Effector memory CD4-positive, alpha-beta T cell (primary cell): ENCODE measurements around the gene KLHL28.
A peak's percentile ranks its signal among the peaks of the same experiment; 100 is the strongest.

ENCODE experiments used
- DNase-seq, 3 donors: peaks; one replicate each; pipeline ENCODE4 v3.0.0-alpha.2; 2020
- H3K27ac ChIP-seq: 2 replicates; pipeline ENCODE4 v1.7.0; 2013; ENCODE audit warnings: mild to moderate bottlenecking, low read length, moderate library complexity; ENCODE audit not compliant: insufficient read depth, poor library complexity, severe bottlenecking
- H3K27me3 ChIP-seq: replicated peaks from 2 replicates; pipeline ENCODE4 v1.7.0; 2013; ENCODE audit warnings: mild to moderate bottlenecking, low read length; ENCODE audit not compliant: insufficient read depth, control insufficient read depth, poor library complexity, severe bottlenecking
- H3K36me3 ChIP-seq: 2 replicates; pipeline ENCODE4 v1.7.0; 2013; ENCODE audit warnings: mild to moderate bottlenecking, low read length, moderate library complexity; ENCODE audit not compliant: control insufficient read depth, insufficient read depth
- H3K4me1 ChIP-seq: 2 replicates; pipeline ENCODE4 v1.7.0; 2013; ENCODE audit warnings: low read length, mild to moderate bottlenecking; ENCODE audit not compliant: control insufficient read depth, insufficient read depth, poor library complexity, severe bottlenecking
- H3K4me3 ChIP-seq: 2 replicates; pipeline ENCODE4 v1.7.0; 2013; ENCODE audit warnings: low read length, low read depth, mild to moderate bottlenecking; ENCODE audit not compliant: insufficient read depth, poor library complexity, severe bottlenecking
- H3K9me3 ChIP-seq: 2 replicates; pipeline ENCODE4 v1.7.0; 2013; ENCODE audit warnings: mild to moderate bottlenecking, low read length, moderate library complexity; ENCODE audit not compliant: control insufficient read depth

Gene KLHL28

DNA sequence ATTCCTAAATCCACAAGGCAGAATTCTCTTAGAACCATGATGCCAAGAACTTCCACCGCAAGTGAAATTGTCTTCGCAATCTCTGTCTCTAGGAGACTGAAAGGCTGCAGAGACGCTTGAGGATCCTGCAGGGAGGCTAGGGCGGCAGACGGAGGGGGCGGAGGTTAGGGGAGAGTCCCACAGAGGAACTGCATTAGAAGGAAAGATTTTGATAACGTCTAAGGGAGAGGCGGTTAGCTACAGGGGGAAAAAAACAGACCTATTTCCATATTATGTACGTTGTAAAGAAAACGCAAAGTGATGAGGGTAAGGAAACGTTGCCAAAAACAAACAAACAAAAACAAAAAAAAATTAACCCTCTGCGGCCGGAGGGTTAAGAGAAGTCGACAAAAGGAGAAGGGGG is 595 bp downstream of the KLHL28 start:
- no peaks in the 10 kb centered on the region for H3K27me3 ChIP-seq
- DNase-seq: peak; percentile 36 to 52 (median 49)
- peak overlapping the region; percentile 86 for H3K27ac ChIP-seq
- H3K9me3 ChIP-seq: no peaks in the 10 kb centered on the region
- peaks cover 8% of the 10 kb centered on the region for H3K4me1 ChIP-seq
- no peaks in the 10 kb centered on the region for H3K36me3 ChIP-seq
- peak overlapping the region; percentile 59 for H3K4me3 ChIP-seq

- Histone ChIP-seq H3K36me3 (no peaks in the 10 kb centered on the region), H3K4me3 (peak overlapping the region; percentile 59), H3K4me1 (peaks cover 8% of the 10 kb centered on the region), H3K27ac (peak overlapping the region; percentile 86), H3K27me3 (no peaks in the 10 kb centered on the region), H3K9me3 (no peaks in the 10 kb centered on the region)
- DNase-seq: no peak
Observed at GRCh38 chr14:44960646-44961045, 1.1 kb downstream of the KLHL28 start.

- no peaks in the 10 kb centered on the region for H3K9me3 ChIP-seq
- no peaks in the 10 kb centered on the region for H3K36me3 ChIP-seq
- H3K27ac ChIP-seq: no peak overlapping the region
- no peaks in the 10 kb centered on the region for H3K27me3 ChIP-seq
- peaks cover 8% of the 10 kb centered on the region for H3K4me1 ChIP-seq
- peak overlapping the region; percentile 59 for H3K4me3 ChIP-seq
- no peak for DNase-seq
Observed at GRCh38 chr14:44960146-44960545, 1.6 kb downstream of the KLHL28 start.

DNA sequence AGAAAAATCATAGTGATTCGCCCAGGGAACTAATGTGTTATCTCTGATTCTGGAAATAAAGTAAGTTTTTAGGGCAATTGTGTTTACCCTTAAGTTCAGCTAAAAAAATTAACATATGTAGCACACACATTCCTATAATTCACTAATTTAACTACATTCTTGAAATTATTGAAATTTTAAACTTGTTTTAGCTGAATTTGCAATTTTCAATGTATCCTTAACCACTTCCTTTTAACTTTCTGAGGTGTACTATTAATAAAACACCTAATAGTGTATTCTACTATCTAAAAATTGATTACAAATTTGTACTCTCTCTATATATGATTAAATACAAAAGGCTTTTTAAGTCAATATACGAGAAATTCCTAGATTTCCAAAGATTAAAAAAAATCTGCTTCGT is 2.2 kb downstream of the KLHL28 start:
- H3K9me3 ChIP-seq: no peaks in the 10 kb centered on the region
- H3K4me1 ChIP-seq: peaks cover 8% of the 10 kb centered on the region
- DNase-seq: no peak
- H3K27me3 ChIP-seq: no peaks in the 10 kb centered on the region
- no peak overlapping the region for H3K27ac ChIP-seq
- no peak overlapping the region for H3K4me3 ChIP-seq
- H3K36me3 ChIP-seq: no peaks in the 10 kb centered on the region

DNA sequence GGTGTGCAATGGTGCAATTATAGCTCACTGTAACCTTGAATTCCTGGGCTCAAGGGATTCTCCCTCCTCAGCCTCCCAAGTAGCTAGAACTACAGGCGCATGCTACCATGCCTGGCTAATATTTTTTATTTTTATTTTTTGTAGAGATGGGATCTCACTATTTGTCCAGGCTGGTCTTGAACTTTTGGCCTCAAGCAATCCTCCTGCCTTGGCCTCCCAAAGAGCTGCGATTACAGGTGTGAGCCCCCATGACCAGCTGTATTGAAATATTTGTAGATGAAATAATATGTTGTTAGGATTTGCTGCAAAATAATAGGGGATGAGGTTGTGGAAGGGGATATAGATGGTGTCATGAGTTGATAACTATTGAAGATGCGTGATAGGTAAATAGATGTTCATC is 4.9 kb downstream of the KLHL28 start:
- DNase-seq: no peak
- H3K4me1 ChIP-seq: peaks cover 8% of the 10 kb centered on the region
- H3K4me3 ChIP-seq: no peak overlapping the region
- no peak overlapping the region for H3K27ac ChIP-seq
- no peaks in the 10 kb centered on the region for H3K27me3 ChIP-seq
- no peaks in the 10 kb centered on the region for H3K9me3 ChIP-seq
- peaks cover 5% of the 10 kb centered on the region for H3K36me3 ChIP-seq

DNA sequence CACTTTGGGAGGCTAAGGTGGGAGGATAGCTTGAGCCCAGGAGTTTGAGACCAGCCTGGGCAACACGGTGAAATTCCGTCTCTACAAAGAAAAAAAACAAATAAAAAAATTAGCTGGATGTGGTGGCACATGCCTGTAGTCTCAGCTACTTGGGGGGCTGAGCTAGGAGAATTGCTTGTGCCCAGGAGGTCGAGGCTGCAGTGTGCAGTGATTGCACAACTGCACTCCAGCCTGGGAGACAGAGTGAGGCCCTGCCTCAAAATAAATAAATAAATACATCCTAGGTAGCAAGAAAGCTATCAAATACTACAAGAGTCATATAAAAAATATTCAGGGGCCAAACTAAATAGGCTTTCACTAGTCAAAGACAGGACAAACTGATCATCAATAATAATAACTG is 6.2 kb downstream of the KLHL28 start:
- peaks cover 8% of the 10 kb centered on the region for H3K4me1 ChIP-seq
- no peak for DNase-seq

DNA sequence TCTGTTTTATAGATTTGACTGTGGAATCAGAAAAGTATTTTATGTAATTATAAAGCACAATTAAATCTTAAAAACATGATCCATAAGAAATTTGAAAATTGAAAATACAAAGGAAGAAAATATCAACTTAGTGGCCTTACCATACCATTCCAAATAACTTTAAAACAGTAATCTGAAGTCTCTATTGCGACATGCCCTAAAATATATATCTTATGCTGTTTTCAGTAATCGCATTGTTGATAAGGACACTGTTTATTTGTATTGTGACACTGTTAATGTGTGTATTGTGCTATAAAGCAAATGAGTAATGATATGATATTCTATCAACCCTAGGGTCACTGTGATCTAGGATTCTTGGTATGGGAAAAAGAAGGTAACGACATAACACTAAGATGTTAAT is 7.0 kb downstream of the KLHL28 start:
- no peaks in the 10 kb centered on the region for H3K27me3 ChIP-seq
- H3K4me3 ChIP-seq: no peak overlapping the region
- no peak for DNase-seq
- H3K36me3 ChIP-seq: peaks cover 5% of the 10 kb centered on the region
- no peaks in the 10 kb centered on the region for H3K9me3 ChIP-seq
- H3K4me1 ChIP-seq: peaks cover 8% of the 10 kb centered on the region
- no peak overlapping the region for H3K27ac ChIP-seq

More for the DNA sequence above, 6.2 kb downstream of the KLHL28 start:
- no peak overlapping the region for H3K27ac ChIP-seq
- no peak overlapping the region for H3K4me3 ChIP-seq
- H3K27me3 ChIP-seq: no peaks in the 10 kb centered on the region
- peaks cover 5% of the 10 kb centered on the region for H3K36me3 ChIP-seq
- H3K9me3 ChIP-seq: no peaks in the 10 kb centered on the region

- Histone ChIP-seq H3K27ac (no peak overlapping the region), H3K9me3 (no peaks in the 10 kb centered on the region), H3K36me3 (peaks cover 10% of the 10 kb centered on the region), H3K4me1 (peaks cover 8% of the 10 kb centered on the region), H3K27me3 (no peaks in the 10 kb centered on the region), H3K4me3 (no peak overlapping the region)
- no peak for DNase-seq
Observed at GRCh38 chr14:44952391-44953110, 9.2 kb downstream of the KLHL28 start.

- H3K4me1 ChIP-seq: no peaks in the 10 kb centered on the region
- H3K36me3 ChIP-seq: peaks cover 13% of the 10 kb centered on the region
- no peaks in the 10 kb centered on the region for H3K27me3 ChIP-seq
- no peak for DNase-seq
- H3K4me3 ChIP-seq: no peak overlapping the region
- H3K9me3 ChIP-seq: no peaks in the 10 kb centered on the region
- H3K27ac ChIP-seq: no peak overlapping the region
Observed at GRCh38 chr14:44951051-44951450, 10.7 kb downstream of the KLHL28 start.

DNA sequence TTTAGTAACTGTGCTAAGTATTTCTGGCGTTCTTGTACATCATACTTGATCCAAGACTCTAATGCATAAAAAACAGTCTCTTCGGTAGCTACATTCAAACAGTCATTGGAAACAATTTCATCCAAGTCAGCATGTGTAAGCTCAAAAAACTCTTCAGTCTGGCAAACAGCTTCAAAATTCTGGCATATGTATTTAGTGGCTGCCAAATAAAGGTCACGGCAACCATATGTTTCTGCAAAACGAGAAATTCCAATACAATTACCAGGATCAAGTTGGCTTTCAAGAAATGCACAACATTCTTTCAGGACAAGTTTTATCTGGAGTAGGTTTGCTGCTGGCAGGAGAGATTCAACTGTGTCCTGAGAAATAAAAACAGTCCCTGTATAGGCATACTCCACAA is 16.5 kb downstream of the KLHL28 start:
- no peak for DNase-seq
- Histone ChIP-seq H3K4me1 (no peaks in the 10 kb centered on the region), H3K27ac (no peak overlapping the region), H3K4me3 (no peak overlapping the region), H3K36me3 (peaks cover 9% of the 10 kb centered on the region), H3K27me3 (no peaks in the 10 kb centered on the region), H3K9me3 (no peaks in the 10 kb centered on the region)
